Measurements from ENCODE around the gene PIGL. TPM values are rescaled to one million over a fixed set of nuclear protein-coding genes. Genes with fewer than 3 reads are reported as not detected.
"Not testable (repeated sequence)": the region's sequence is repeated elsewhere in the genome, so short reads cannot be mapped to it uniquely, and the experiment has no call there.

Gene PIGL
- total RNA-seq, 1 donor from 2014 or later, result 7.1 TPM

GRCh38 chr17:16189791-16190348 is 27.1 kb upstream of the PIGL start:
- Histone ChIP-seq H3K9me3 (replicated peaks) (no peaks in the 10 kb centered on the region), H3K27me3 (ENCODE audit: low read depth) (no peaks in the 10 kb centered on the region), H3K4me3 (no peak overlapping the region), H3K36me3 (peaks cover 26% of the 10 kb centered on the region), H3K27ac (replicated peaks) (peak overlapping the region; percentile 58), H3K4me1 (peaks cover 42% of the 10 kb centered on the region)
- no peak for DNase-seq
- TF ChIP-seq CTCF (IDR thresholded peaks at IDR 0.05; ENCODE audit: borderline replicate concordance), result no peak
- intact Hi-C loops (cut with micrococcal nuclease), result no loop called here

GRCh38 chr17:16190703-16191360 is 26.2 kb upstream of the PIGL start:
- peak overlapping the region; percentile 58 for H3K27ac ChIP-seq (replicated peaks)

GRCh38 chr17:16191604-16192003 is 25.4 kb upstream of the PIGL start:
- peaks cover 9% of the 10 kb centered on the region for H3K36me3 ChIP-seq
- intact Hi-C loops (cut with micrococcal nuclease), result no loop called here
- H3K27ac ChIP-seq (replicated peaks), result no peak overlapping the region
- no peak for DNase-seq
- peaks cover 42% of the 10 kb centered on the region for H3K4me1 ChIP-seq
- H3K4me3 ChIP-seq, result no peak overlapping the region
- no peaks in the 10 kb centered on the region for H3K27me3 ChIP-seq (ENCODE audit: low read depth)
- TF ChIP-seq CTCF (IDR thresholded peaks at IDR 0.05; ENCODE audit: borderline replicate concordance), result no peak
- no peaks in the 10 kb centered on the region for H3K9me3 ChIP-seq (replicated peaks)

More at GRCh38 chr17:16190703-16191360, 26.2 kb upstream of the PIGL start:
- no peak for TF ChIP-seq CTCF (IDR thresholded peaks at IDR 0.05; ENCODE audit: borderline replicate concordance)
- peaks cover 17% of the 10 kb centered on the region for H3K36me3 ChIP-seq
- DNase-seq, result no peak
- intact Hi-C loops (cut with micrococcal nuclease), result no loop called here
- H3K4me1 ChIP-seq, result peaks cover 42% of the 10 kb centered on the region
- H3K27me3 ChIP-seq (ENCODE audit: low read depth), result no peaks in the 10 kb centered on the region
- no peaks in the 10 kb centered on the region for H3K9me3 ChIP-seq (replicated peaks)
- no peak overlapping the region for H3K4me3 ChIP-seq

- peaks cover 15% of the 10 kb centered on the region for H3K36me3 ChIP-seq
- H3K9me3 ChIP-seq (replicated peaks); intact Hi-C loops (cut with micrococcal nuclease); H3K4me3 ChIP-seq; DNase-seq; H3K27me3 ChIP-seq (ENCODE audit: low read depth); H3K27ac ChIP-seq (replicated peaks): not testable (repeated sequence)
- H3K4me1 ChIP-seq, result peaks cover 50% of the 10 kb centered on the region
Measured at GRCh38 chr17:16194307-16194835, 22.6 kb upstream of the PIGL start.

- Histone ChIP-seq H3K27ac (replicated peaks) (no peak overlapping the region), H3K4me3 (no peak overlapping the region), H3K27me3 (ENCODE audit: low read depth) (no peaks in the 10 kb centered on the region), H3K36me3 (peaks cover 15% of the 10 kb centered on the region), H3K4me1 (peaks cover 54% of the 10 kb centered on the region), H3K9me3 (replicated peaks) (no peaks in the 10 kb centered on the region)
- DNase-seq, result no peak
- intact Hi-C loops (cut with micrococcal nuclease), result no loop called here
- TF ChIP-seq CTCF (IDR thresholded peaks at IDR 0.05; ENCODE audit: borderline replicate concordance), result no peak
Measured at GRCh38 chr17:16197276-16197675, 19.7 kb upstream of the PIGL start.

- TF ChIP-seq CTCF (IDR thresholded peaks at IDR 0.05; ENCODE audit: borderline replicate concordance), result no peak
- no peaks in the 10 kb centered on the region for H3K9me3 ChIP-seq (replicated peaks)
- H3K4me3 ChIP-seq, result no peak overlapping the region
- peaks cover 68% of the 10 kb centered on the region for H3K4me1 ChIP-seq
- H3K27me3 ChIP-seq (ENCODE audit: low read depth), result no peaks in the 10 kb centered on the region
- peaks cover 6% of the 10 kb centered on the region for H3K36me3 ChIP-seq
- peak overlapping the region; percentile 64 for H3K27ac ChIP-seq (replicated peaks)
- intact Hi-C loops (cut with micrococcal nuclease), result no loop called here
- DNase-seq, result no peak
Measured at GRCh38 chr17:16199093-16199492, 17.9 kb upstream of the PIGL start.

- Histone ChIP-seq H3K27ac (replicated peaks) (peak overlapping the region; percentile 34), H3K4me1 (peaks cover 69% of the 10 kb centered on the region)
- H3K4me3 ChIP-seq; DNase-seq; H3K9me3 ChIP-seq (replicated peaks); H3K27me3 ChIP-seq (ENCODE audit: low read depth); H3K36me3 ChIP-seq; intact Hi-C loops (cut with micrococcal nuclease): not testable (repeated sequence)
Measured at GRCh38 chr17:16201693-16202131, 15.3 kb upstream of the PIGL start.

- intact Hi-C loops (cut with micrococcal nuclease); H3K9me3 ChIP-seq (replicated peaks); H3K36me3 ChIP-seq; H3K27me3 ChIP-seq (ENCODE audit: low read depth); H3K4me3 ChIP-seq; DNase-seq: not testable (repeated sequence)
- peak overlapping the region; percentile 61 for H3K27ac ChIP-seq (replicated peaks)
- peaks cover 67% of the 10 kb centered on the region for H3K4me1 ChIP-seq
Measured at GRCh38 chr17:16202554-16203500, 14.2 kb upstream of the PIGL start.
